GM19395 (cell line): ENCODE measurements around the gene ADRM1.

Experiments used
- ATAC-seq: cut with Tn5 transposase; IDR thresholded peaks from one replicate; pipeline ENCODE4 v1.9.1; 2021; ENCODE audit warnings: mild to moderate bottlenecking, moderate library complexity; ENCODE audit not compliant: unreplicated experiment

The ADRM1 gene

GRCh38 chr20:62334881-62335280 is 32.1 kb downstream of the ADRM1 start:
- no peak for ATAC-seq

GRCh38 chr20:62335532-62335931 is 32.7 kb downstream of the ADRM1 start:
- ATAC-seq: no peak

DNA sequence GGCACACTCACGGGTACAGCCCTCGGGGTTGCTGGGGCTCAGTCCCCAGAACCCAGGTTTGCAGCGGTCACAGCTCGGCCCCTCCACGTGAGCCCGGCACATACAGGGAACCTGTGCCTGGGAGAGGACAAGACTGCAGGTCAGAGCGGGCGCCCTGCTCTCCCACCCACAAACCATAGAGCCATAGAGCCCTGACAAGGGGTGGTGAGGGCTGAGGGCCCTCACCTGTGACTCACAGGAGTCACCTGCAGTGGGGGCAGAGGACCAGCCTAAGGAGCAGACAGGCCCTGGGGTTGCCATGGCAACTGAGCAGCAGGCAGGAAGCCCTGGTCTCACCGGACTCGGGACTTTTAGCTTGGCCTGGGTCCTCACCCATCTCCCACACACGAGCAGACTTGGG is 33.5 kb downstream of the ADRM1 start:
- no peak for ATAC-seq

- peak; percentile 10 for ATAC-seq
Measured at GRCh38 chr20:62336775-62337557, 34.2 kb downstream of the ADRM1 start.

GRCh38 chr20:62337558-62338293 is 34.9 kb downstream of the ADRM1 start:
- ATAC-seq: peak; percentile 48

DNA sequence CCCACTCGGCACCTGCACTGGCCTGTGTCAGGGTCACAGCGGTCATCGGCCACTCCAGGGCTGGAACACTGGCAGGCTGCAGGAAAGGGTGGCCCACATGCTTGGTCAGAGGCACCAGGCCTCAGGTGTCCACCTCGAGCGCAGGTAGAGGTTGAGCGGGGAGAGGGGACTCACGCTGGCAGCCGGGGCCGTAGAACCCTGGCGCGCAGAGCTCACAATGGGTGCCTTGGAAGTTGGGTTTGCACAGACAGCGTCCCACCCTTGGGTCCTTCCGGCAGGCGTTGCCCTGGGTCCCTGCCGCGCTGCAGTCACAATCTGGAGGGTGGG is 35.5 kb downstream of the ADRM1 start:
- no peak for ATAC-seq

- peak; percentile 77 for ATAC-seq
Measured at GRCh38 chr20:62339647-62340062, 36.9 kb downstream of the ADRM1 start.

DNA sequence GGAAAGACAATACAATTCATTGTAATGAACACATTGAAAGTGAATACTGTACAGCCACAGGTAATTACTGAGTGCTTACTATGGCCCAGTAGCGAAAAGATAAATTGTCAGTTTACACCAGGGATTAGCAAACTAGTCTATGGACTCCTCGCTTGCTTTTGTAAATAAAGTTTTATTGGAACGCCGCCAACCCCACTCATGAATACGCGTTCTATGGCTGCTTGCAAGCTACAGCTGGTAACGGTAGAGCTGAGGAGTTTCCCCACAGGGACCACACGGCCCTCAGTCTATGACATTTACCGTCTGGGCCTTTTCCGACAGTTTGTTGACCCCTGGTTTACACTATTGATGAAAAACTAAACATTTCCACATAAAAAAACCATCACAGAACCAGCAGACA is 40.1 kb downstream of the ADRM1 start:
- ATAC-seq: no peak

- no peak for ATAC-seq
Measured at GRCh38 chr20:62344092-62344491, 41.3 kb downstream of the ADRM1 start.

GRCh38 chr20:62344782-62345181 is 42.0 kb downstream of the ADRM1 start:
- ATAC-seq: no peak

DNA sequence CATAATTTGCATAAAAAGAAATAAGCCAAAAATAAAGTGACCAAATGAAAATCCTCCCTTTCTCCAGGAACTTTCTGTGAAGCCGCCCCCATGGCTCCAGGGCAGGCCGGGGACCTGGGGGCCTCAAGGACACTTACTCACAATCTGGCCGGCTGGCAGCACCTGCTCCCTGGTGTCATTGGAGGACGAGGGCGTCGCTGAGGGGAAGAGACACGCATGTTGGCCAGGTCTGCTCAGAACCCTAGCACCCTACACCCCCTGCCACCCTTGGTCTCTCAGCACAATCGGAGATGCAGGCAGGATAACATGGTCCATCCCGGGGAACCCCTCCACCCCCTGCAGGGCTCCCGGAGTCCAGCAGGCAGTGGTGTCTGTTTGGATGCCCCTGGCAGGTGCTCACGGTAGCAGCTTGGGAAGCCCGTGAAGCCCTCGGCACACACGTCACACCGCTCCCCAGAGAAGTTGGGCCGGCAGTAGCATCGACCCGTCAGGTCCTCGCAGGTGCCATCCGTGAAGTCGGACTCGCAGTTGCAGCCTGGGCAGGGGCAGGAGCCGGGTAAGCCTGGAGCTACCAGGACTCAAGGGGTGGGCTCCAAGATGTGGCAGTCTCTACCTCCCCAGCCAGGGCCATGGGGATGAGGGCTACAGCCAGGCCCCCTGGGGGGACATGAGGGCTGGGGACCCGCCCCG is 43.0 kb downstream of the ADRM1 start:
- ATAC-seq: no peak

DNA sequence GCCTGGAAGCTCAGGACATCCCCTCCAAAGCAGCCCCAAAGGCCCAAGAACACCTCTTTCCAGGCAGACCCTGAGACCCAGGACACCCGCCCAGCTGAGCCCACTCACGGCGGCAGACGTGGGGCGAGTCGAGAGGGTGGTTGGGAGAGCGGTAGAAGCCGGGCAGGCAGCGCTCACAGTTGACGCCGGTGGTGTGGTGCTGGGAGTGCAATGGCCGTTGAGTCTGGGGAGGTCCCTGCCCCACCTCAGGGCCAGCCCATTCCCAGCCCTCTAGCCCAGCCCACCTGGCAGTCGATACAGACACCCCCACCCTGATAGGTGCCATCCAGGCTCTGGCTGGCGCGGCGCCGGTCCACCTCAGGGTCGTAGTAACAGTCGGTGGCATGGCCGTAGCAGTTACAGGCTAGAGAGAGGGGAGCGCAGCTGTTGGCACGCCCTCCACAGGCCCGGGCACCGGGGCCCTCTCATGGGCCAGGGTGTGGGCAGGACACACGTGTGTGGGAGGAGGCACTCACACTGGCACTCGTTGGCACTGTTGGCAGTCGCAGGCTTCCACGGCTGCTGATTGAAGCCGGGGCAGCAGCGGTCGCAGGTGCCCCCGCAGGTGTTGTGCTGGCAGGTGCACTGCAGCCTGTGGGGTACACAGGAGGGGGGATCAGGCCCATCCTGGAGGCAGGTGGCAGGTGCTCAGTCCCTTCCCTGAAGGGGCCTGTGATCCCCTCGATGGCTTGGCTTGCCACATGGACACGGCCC is 43.8 kb downstream of the ADRM1 start:
- ATAC-seq: no peak

GRCh38 chr20:62347151-62347404 is 44.3 kb downstream of the ADRM1 start:
- no peak for ATAC-seq

DNA sequence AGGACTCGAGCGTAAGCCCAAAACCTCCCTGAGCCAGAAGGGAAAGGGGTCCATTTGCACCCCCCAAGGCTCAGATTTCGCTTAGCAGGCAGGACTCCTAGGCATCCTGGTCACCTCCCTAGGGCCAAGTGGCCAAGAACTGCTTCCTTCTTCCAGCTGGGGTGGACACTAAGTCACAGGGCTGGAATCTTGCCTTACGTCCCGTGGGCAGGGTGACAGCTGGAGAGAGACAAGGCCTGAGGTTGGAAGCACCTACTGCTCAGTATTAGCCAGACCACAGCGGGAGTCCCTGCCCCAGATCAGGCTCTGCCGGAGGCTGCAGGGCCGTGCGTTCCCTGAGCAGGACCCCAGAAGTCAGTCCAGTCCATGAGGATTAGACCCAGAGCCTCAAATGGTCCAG is 44.6 kb downstream of the ADRM1 start:
- ATAC-seq: no peak

DNA sequence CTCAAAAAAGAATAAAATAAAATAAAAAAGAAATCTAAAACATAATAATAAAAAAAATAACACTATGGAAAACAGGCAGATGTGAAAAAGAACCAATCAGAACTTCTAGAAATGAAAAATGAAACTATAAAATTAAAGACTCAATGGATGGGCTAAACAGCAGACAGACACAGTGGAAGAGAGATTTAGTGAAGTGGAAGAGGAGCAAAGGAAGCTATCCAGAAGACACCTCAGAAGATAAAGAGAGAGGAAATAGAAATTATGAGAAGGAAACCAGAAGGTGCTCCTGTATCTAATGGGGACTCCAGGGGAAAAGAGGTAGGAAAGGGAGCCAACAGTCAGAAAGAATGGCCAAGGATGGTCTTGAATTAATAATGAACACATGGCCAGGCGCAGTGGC is 45.8 kb downstream of the ADRM1 start:
- no peak for ATAC-seq

DNA sequence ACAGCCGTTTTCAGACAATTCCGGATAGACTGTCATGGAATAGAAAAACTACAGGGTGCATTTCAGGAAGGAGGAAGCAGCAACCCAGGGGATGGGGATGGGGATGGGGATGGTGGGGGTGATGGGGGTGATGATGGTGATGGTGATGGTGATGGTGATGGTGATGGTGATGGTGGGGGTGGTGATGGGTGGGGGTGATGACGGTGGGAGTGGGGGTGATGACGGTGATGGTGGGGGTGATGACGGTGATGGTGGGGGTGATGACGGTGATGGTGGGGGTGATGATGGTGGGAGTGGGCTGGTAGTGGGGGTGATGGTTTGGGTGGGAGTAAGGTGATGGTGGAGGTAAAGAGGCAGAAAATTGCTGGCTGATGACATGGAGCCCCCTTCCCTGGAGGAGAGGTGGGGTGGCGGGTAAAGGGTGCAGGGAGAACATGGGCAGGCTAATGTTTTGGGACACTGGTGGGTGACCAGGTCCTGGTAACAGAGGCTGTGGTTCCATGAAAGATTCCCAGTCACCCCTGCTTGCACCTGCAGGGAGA is 46.8 kb downstream of the ADRM1 start:
- ATAC-seq: no peak

DNA sequence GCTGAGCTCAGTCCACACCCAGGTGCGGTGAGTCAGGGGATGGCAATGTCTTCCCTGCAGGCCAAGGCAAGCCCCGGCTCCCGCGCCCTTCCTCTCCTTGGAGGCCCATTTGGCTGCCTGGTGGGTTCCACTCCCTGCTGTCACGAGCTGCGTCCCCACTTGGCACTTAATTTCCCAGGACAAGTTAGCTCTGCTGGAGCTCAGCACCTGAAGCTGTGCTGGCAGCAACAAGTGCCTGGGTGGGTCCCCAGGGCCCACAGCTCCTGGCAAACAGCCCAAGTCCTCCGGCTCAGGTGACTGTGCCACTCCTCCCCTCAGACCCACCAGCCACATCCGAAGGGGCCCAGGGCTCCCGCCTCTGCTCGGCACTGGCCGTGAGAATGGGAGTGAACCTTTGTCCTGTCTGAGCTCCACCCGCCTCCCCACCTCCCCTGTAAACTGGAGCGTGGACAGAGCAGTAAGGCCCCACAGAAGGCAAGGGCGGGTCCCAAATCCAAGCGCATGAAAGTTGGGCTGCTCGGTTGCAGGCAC is 47.4 kb downstream of the ADRM1 start:
- no peak for ATAC-seq

GRCh38 chr20:62350629-62351422 is 48.0 kb downstream of the ADRM1 start:
- no peak for ATAC-seq

DNA sequence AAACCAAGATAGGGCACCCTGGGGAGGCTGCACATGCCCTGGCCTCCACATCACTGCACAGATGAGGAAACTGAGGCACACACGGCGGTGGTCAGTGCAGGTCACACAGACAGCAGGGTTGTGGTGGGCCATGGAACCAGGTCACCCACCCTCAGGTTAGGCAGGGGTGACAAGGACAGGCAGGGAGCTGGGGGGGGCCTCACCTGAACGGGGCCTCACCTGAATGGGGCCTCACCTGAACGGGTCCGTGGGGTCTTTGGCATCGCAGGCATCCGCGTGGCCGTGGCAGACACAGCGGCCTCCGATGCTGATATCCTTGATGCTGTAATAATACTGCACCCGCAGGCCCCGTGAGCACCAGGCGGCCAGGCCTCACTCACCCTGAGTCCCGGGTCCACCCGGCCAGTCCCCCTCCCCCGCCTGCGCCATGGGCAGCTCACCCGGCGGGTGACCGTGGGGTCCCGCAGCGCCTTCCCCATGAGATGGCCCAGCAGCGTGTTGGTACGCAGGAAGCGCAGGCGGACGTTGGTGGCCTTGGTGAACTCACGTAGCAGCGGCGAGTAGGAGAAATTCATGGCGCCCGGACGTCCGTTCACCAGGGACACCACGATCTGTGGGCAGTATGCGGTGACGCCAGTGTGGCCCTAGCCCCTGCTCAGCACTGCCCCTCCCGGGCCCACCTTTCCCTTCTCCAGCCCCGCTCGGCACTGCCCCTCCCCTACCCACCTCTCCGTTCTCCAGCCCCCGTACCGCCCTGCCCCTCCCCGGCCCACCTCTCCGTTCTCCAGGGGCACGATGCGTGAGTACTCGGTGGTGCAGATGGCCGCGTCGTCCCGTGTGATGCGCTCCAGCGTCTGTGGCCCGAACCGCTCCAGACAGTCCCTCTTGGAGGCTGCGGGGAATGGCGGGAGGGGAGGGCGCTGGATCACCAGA is 48.9 kb downstream of the ADRM1 start:
- ATAC-seq: no peak
